Transverse colon (tissue), 4 donors: ENCODE results near the gene AGTR1. TPM values are rescaled to one million over a fixed set of nuclear protein-coding genes. Genes with fewer than 3 reads are reported as not detected.
A peak's percentile ranks its signal among the peaks of the same experiment; 100 is the strongest.

Experiments
- DNase-seq: peaks from one replicate; pipeline ENCODE4 v3.0.0-alpha.2; 2019
- H3K27ac ChIP-seq, 4 donors: fragments of 200-600 bp; sonication (generic); 2 replicates each; pipeline ENCODE4 v1.5.1; 2016 to 2018; ENCODE audit warnings: inconsistent platforms in 4 of 4
- H3K27me3 ChIP-seq: fragments of 200-600 bp; sonication (generic); 2 replicates; pipeline ENCODE4 v1.5.1; 2017; ENCODE audit warnings: inconsistent platforms
- H3K36me3 ChIP-seq, 4 donors: fragments of 200-600 bp; sonication (generic); 2 replicates each; pipeline ENCODE4 v1.5.1; 2017 to 2019; ENCODE audit warnings: inconsistent platforms in 4 of 4
- H3K4me1 ChIP-seq, 4 donors: fragments of 200-600 bp; sonication (generic); 2 replicates each; pipeline ENCODE4 v1.5.1; 2017 to 2020; ENCODE audit warnings: inconsistent platforms in 4 of 4
- H3K4me3 ChIP-seq, 4 donors: fragments of 200-600 bp; sonication (generic); 1 replicate in 1 of 4; 2 replicates in 3 of 4; pipeline versions ENCODE4 v1.5.1 to v1.6.1; 2017 to 2019; ENCODE audit warnings: inconsistent platforms in 4 of 4
- H3K9me3 ChIP-seq, 2 donors: fragments of 200-600 bp; sonication (generic); 2 replicates each; pipeline ENCODE4 v1.5.1; 2017 to 2019; ENCODE audit warnings: inconsistent platforms in 2 of 2
- CTCF ChIP-seq, 5 experiments: fragments of 200-600 bp in 3 of 5; fragments of 450-650 bp in 2 of 5; sonication (generic) in 3 of 5; IDR thresholded peaks; 1 replicate in 2 of 5; 2 replicates in 3 of 5; pipeline ENCODE4 v1.5.1; 2016 to 2017; ENCODE audit warnings: antibody characterized with exemption in 5 of 5, inconsistent platforms in 3 of 5, mild to moderate bottlenecking in 2 of 5, moderate library complexity in 1 of 5
- EP300 ChIP-seq: sonication (generic); formaldehyde crosslinking; IDR thresholded peaks from one replicate; pipeline ENCODE4 v1.6.1; 2017; ENCODE audit warnings: antibody characterized with exemption, low read depth
- POLR2A ChIP-seq: fragments of 450-650 bp; IDR thresholded peaks from one replicate; pipeline ENCODE4 v1.6.1; 2016; ENCODE audit warnings: antibody characterized with exemption, mild to moderate bottlenecking, moderate library complexity
- POLR2AphosphoS5 ChIP-seq, 3 donors: sonication (generic); formaldehyde crosslinking; IDR thresholded peaks; one replicate each; pipeline ENCODE4 v1.6.1; 2016; ENCODE audit warnings: antibody characterized with exemption in 3 of 3
- WGBS, 2 donors: methylation state at CpG; one replicate each; pipeline ENCODE4 v1.1.5; 2018; ENCODE audit warnings: low coverage in 1 of 2; 5-methylcytosine and 5-hydroxymethylcytosine counted together
- in situ Hi-C, 4 donors: fragments of 200-750 bp; cut with MboI; loops; one replicate each; pipeline versions ENCODE4 v1.15.0 to v1.15.1; 2017; ENCODE audit warnings: low sequenced_read_pairs in 3 of 4, low pct_ligation_motif_present in 1 of 4, low pct_unique_long_range_greater_than_20kb in 1 of 4
- intact Hi-C: fragments of 100-400 bp; cut with DNase I; formaldehyde crosslinking; loops from one replicate; pipeline ENCODE4 v1.15.1; 2023; ENCODE audit warnings: low total_unique reads
- total RNA-seq, 4 donors: library from RNA; depleted of rRNA; stranded (reverse); fragments of >200 nt; gene quantifications; one replicate each; pipeline ENCODE4 v1.1.0, GENCODE V29; 2016

Gene AGTR1
- total RNA-seq, 4 donors from 2014 or later = 1.8 to 10.2 (median 8.2) TPM

GRCh38 chr3:148711981-148712666 lies 14.4 kb downstream of the AGTR1 start:
- Histone ChIP-seq H3K27me3 (no peaks in the 10 kb centered on the region), H3K4me3 (no peak overlapping the region), H3K36me3 (no peaks in the 10 kb centered on the region), H3K9me3 (no peaks in the 10 kb centered on the region), H3K4me1 (peaks cover 3 to 13% (median 6%) of the 10 kb centered on the region in 4 donors), H3K27ac (peak overlapping the region in 3 of 4 donors; percentile 37 to 68 (median 57))
- intact Hi-C loops (no loop called here), in situ Hi-C loops (loop anchor here in 2 of 4 donors (25.0 kb wide), 1 partner anchor 325 kb away; no protein-coding TSS in a partner anchor)
- TF ChIP-seq EP300 (no peak), POLR2AphosphoS5 (IDR thresholded peaks at IDR 0.05) (no peak)
- WGBS, 2 donors = 74 to 86% methylated on average over 1 of the region's 1 CpG
- DNase-seq = no peak

DNA sequence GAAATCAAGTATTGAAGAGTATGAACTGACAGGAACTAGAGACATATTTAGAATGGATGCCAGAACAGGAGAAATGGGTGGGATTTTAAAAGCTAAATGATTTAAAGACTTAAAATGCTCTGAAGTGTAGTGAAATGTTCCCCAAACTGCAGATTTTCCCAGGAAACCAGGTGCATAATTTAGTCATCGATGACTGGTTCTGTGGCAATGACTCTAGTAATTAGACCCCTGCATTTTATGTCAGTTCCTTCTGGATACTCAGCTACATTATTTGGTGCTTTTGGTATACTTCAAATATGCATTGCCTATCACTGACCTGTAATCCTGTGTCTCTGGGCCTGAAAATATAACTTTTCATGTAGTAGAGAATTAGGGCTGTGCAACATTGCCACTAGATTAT lies 16.8 kb downstream of the AGTR1 start:
- H3K4me3 ChIP-seq = no peak overlapping the region
- TF ChIP-seq EP300 (no peak), POLR2AphosphoS5 (IDR thresholded peaks at IDR 0.05) (no peak), CTCF (IDR thresholded peaks at IDR 0.05) (no peak), POLR2A (no peak)
- H3K36me3 ChIP-seq = no peaks in the 10 kb centered on the region
- H3K27ac ChIP-seq = no peak overlapping the region
- no peak for DNase-seq
- intact Hi-C loops = no loop called here
- no peaks in the 10 kb centered on the region for H3K9me3 ChIP-seq
- H3K4me1 ChIP-seq = peaks cover 3 to 12% (median 6%) of the 10 kb centered on the region in 4 donors
- H3K27me3 ChIP-seq = no peaks in the 10 kb centered on the region
- in situ Hi-C loops = loop anchor here in 2 of 4 donors (25.0 kb wide), 1 partner anchor 327 kb away; no protein-coding TSS in a partner anchor
- 100% methylated on average over 1 of the region's 1 CpG for WGBS, 2 donors

DNA sequence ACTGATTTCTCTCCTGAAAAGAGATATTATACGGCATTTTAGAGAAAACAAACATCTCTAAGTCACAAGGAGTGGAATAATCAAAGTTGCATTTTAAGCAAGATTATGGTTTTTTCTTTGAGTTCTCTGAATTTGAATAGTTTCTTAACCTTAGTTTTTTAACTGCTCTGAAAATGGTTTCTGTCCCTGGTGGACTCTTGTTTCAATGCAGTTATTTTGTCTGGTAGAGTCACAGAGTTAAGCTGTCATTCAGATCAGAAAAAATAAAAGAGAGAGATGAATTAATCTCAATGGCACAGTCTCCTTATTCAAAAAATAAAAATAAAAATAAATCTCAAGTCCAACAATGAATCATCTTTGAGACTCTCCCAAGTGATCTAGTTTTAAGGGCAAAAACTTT lies 19.0 kb downstream of the AGTR1 start:
- Histone ChIP-seq H3K27me3 (no peaks in the 10 kb centered on the region), H3K4me1 (peaks cover 0 to 5% (median 2%) of the 10 kb centered on the region in 4 donors), H3K4me3 (no peak overlapping the region), H3K27ac (no peak overlapping the region), H3K9me3 (no peaks in the 10 kb centered on the region), H3K36me3 (no peaks in the 10 kb centered on the region)
- intact Hi-C loops (no loop called here), in situ Hi-C loops (loop anchor here in 2 of 4 donors (25.0 kb wide), 1 partner anchor 329 kb away; no protein-coding TSS in a partner anchor)
- WGBS, 2 donors = 93 to 94% methylated on average over 1 of the region's 1 CpG
- TF ChIP-seq POLR2AphosphoS5 (IDR thresholded peaks at IDR 0.05) (no peak), CTCF (IDR thresholded peaks at IDR 0.05) (no peak), EP300 (no peak), POLR2A (no peak)
- no peak for DNase-seq

GRCh38 chr3:148717885-148718561 lies 20.3 kb downstream of the AGTR1 start:
- intact Hi-C loops = no loop called here

More at GRCh38 chr3:148717885-148718561, 20.3 kb downstream of the AGTR1 start:
- WGBS, 2 donors = 22 to 53% methylated on average over 3 of the region's 3 CpGs
- H3K9me3 ChIP-seq = no peaks in the 10 kb centered on the region
- H3K4me1 ChIP-seq = no peaks in the 10 kb centered on the region
- H3K27ac ChIP-seq = no peak overlapping the region
- TF ChIP-seq POLR2A (no peak), POLR2AphosphoS5 (IDR thresholded peaks at IDR 0.05) (no peak), CTCF (IDR thresholded peaks at IDR 0.05) (no peak), EP300 (no peak)
- in situ Hi-C loops = loop anchor here in 2 of 4 donors (25.0 kb wide), 1 partner anchor 331 kb away; no protein-coding TSS in a partner anchor
- H3K27me3 ChIP-seq = no peaks in the 10 kb centered on the region
- no peaks in the 10 kb centered on the region for H3K36me3 ChIP-seq
- no peak for DNase-seq
- H3K4me3 ChIP-seq = no peak overlapping the region
